Measurements from ENCODE around the gene FOXC2.

The FOXC2 gene

DNA sequence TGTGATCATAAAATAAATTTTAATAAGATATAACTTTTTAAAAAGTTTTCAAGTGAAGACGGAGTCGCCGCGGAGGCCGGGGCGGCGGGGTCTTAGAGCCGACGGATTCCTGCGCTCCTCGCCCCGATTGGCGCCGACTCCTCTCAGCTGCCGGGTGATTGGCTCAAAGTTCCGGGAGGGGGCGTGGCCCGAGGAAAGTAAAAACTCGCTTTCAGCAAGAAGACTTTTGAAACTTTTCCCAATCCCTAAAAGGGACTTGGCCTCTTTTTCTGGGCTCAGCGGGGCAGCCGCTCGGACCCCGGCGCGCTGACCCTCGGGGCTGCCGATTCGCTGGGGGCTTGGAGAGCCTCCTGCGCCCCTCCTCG is at the start of gene FOXC2:
TSS of gene FOXC2 (plus strand) at position 229 of the 365 bp plus-strand sequence. CDS start 507 bp downstream, outside the sequence.
- peak within 1 kb of the TSS; percentile 85 for H3K4me3 ChIP-seq (ENCODE audit: low read depth, low read length)
- TF ChIP-seq, protein P1, sequence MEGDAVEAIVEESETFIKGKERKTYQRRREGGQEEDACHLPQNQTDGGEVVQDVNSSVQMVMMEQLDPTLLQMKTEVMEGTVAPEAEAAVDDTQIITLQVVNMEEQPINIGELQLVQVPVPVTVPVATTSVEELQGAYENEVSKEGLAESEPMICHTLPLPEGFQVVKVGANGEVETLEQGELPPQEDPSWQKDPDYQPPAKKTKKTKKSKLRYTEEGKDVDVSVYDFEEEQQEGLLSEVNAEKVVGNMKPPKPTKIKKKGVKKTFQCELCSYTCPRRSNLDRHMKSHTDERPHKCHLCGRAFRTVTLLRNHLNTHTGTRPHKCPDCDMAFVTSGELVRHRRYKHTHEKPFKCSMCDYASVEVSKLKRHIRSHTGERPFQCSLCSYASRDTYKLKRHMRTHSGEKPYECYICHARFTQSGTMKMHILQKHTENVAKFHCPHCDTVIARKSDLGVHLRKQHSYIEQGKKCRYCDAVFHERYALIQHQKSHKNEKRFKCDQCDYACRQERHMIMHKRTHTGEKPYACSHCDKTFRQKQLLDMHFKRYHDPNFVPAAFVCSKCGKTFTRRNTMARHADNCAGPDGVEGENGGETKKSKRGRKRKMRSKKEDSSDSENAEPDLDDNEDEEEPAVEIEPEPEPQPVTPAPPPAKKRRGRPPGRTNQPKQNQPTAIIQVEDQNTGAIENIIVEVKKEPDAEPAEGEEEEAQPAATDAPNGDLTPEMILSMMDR (IDR thresholded peaks at IDR 0.05; ENCODE audit: low read depth, low read length), result no peak

DNA sequence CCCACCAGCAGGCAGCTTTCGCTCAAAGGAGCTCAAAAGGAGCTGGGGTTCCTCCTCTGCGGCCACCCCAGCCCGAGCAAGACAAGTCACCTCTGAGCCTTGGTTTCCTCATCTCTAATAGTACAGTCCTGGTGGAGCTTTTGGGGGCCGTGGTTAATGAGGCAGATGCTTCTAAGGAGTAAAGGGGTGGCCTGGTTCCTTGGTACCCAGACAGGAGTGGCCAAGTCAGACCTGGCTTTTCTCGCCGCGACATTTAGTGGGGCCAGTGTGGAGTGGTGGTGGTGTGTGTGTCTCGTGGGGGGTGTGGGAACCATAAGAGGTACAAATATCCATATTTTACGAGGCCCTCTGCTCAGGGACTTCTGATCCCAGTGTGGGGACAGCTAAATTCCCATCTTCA is 49.6 kb upstream of the FOXC2 start:
- peak overlapping the region; percentile 97 for H3K4me3 ChIP-seq (ENCODE audit: low read depth, low read length)
- TF ChIP-seq, protein P1 (IDR thresholded peaks at IDR 0.05; ENCODE audit: low read depth, low read length), result no peak

DNA sequence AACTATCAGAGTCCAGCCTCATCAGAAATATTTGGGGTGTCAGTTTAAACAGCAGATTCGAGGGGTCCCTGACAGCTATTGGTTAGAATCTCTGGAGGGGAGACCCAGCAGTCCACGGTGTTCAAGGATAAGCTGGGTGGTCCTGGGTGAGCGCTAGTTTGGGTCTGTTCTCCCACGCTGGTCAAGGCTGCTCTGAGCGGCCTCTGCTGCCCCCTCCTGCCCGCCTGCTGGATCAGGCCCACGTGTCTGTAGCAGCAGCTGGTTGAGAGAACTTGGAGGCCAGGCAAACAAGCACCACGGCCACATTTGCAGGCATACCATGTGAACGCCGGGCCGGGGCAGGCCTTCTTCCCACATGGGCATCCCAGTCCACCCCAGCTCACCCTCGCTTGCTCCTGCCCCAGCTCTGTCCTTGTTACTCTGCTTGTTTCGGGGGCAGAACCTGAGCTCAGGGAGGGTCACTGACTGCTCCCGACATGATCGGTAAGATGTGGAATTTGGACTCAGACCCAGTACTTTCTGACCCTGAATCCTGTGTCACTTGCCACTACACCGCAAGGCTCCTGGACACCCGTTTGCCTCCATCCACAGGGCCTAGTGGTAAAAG is 48.9 kb upstream of the FOXC2 start:
- TF ChIP-seq, protein P1 (IDR thresholded peaks at IDR 0.05; ENCODE audit: low read depth, low read length), result peak; percentile 74
- H3K4me3 ChIP-seq (ENCODE audit: low read depth, low read length), result peak overlapping the region; percentile 97

DNA sequence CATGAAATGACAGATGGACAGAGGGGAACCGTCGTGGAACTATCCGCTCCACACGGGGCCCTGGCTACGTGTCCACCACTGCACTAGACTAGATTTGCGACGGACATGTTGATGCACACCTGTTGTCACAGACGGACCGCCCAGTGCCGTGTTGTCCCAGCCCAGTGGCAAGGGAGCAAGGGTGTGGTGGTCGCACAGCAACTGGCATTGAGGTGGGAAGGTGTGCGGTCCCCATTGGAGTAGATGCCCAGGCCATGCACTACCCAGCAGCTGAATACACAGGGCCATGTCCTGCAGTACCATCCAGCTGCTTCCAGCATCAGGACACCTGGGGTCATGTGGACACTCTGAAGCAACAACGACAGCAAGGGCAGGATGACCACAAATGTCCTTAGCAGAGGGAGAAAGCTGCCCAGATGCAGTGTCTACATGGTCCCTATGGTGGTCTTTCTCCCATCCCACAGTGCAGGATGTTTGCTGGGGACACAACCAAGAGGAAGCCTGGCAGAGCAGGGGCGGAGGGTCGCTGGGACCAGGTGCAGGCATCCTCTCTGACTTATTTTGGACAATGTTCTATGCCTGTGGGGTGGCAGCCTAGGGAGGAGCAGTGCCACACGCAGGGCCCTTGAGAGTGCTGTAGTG is 47.5 kb upstream of the FOXC2 start:
- H3K4me3 ChIP-seq (ENCODE audit: low read depth, low read length), result no peak overlapping the region
- TF ChIP-seq, protein P1 (IDR thresholded peaks at IDR 0.05; ENCODE audit: low read depth, low read length), result no peak

DNA sequence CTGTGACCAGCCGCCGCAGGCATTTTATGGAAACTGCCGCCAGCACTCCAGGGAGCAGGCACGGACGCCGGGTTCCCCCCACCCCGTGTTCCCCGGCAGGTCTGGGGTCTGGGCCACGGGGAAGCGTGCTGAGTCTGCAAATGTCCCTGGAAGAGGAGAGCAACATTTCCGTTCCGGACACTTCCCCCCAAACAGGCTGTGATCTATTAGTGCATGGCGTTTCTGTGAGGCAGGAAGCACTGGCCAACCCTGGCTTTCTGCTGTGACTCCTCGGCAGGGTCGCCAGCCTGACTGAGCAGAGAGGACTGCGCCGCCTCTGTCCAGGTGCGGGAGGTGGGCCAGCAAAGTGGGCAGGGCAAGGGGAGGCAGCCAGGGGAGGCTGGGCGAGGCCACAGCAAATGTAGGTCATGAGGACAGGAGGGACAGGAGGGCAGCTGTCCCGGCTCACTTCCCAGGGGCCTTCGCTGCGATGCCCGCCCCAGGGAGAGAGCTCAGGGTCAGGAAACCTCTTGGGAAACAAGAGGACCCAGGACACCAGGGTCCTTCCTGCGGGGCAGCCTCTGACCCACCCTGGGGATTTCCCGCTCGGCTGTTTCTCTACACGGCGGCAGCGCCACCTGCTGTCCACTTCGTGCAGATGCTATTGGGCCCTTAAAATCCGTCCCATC is 46.8 kb upstream of the FOXC2 start:
- H3K4me3 ChIP-seq (ENCODE audit: low read depth, low read length), result peak overlapping the region; percentile 33; the same call in 1 of the 2 replicates
- TF ChIP-seq, protein P1 (IDR thresholded peaks at IDR 0.05; ENCODE audit: low read depth, low read length), result peak; percentile 89

DNA sequence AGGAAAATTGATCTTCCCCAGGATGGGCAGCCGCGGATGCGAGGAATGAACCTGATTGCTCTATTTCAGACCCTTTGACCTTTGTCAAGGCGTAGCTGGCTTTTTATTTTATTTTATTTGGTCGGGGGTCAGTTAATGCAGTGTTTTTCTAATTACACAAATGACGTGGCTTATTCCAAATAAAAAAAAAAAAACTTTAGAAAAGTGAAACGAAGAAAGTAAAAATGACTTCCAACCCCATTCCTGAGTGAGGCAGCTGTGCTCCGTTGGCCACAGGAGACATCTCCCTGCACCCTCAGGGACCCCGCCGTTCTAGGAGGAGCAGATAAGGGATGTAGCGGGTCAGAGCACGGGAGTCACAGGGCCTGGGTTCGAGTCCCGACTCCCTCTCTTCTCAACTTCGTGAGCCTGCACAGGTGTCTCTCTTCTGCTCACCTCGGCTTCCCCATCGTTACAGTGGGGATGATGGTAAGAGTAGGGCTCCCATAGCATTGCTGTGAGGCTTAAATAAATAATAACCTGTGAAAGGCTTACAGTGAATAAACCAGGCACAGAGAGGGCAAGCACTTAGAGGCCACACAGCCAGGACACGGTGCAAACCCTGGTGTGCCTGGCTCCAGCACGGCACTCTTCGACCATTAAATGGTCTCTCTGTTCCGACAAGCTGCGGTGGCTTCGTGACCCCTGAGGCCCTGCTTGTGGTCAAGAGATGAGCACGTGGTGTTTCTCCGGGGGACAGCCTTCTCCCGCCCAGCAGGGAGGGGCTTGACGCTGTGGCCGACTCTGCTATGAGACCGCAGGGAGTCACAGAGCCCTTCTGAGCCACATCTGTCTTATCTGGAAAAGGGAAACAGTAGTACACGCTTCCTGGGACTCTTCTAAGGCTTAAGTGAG is 46.1 kb upstream of the FOXC2 start:
- H3K4me3 ChIP-seq (ENCODE audit: low read depth, low read length), result peak overlapping the region; percentile 33; the same call in 1 of the 2 replicates
- TF ChIP-seq, protein P1 (IDR thresholded peaks at IDR 0.05; ENCODE audit: low read depth, low read length), result no peak
